Kidney epithelial cell (primary cell): Measurements from ENCODE around the gene PROCR. TPM values are rescaled to one million over a fixed set of nuclear protein-coding genes. Genes with fewer than 3 reads are reported as not detected.
A peak's percentile ranks its signal among the peaks of the same experiment; 100 is the strongest.

ENCODE experiments used
- DNase-seq: peaks from one replicate; pipeline ENCODE4 v3.0.0-alpha.2; 2010; ENCODE audit warnings: low read depth
- H3K27me3 ChIP-seq: 2 replicates; pipeline ENCODE4 v1.6.0; 2011; ENCODE audit warnings: low read length; ENCODE audit not compliant: control insufficient read depth, insufficient read depth
- H3K36me3 ChIP-seq: 2 replicates; pipeline ENCODE4 v1.5.1; 2011; ENCODE audit warnings: low read length; ENCODE audit not compliant: control insufficient read depth, insufficient read depth
- H3K4me3 ChIP-seq: 2 replicates; pipeline ENCODE4 v1.5.1; 2011; ENCODE audit warnings: low read depth, mild to moderate bottlenecking, control low read depth, low read length
- CTCF ChIP-seq: IDR thresholded peaks from 2 replicates; pipeline ENCODE4 v1.5.1; 2011; ENCODE audit warnings: mild to moderate bottlenecking, moderate library complexity, low read length, control low read depth, inconsistent platforms; ENCODE audit not compliant: insufficient read depth, poor library complexity, severe bottlenecking
- total RNA-seq: library from RNA; depleted of rRNA; stranded (reverse); fragments of >200 nt; gene quantifications from 2 replicates; pipeline ENCODE4 v1.2.3, GENCODE V29; 2015

PROCR gene
- total RNA-seq, 1 donor from 2014 or later, result 15.6 TPM

DNA sequence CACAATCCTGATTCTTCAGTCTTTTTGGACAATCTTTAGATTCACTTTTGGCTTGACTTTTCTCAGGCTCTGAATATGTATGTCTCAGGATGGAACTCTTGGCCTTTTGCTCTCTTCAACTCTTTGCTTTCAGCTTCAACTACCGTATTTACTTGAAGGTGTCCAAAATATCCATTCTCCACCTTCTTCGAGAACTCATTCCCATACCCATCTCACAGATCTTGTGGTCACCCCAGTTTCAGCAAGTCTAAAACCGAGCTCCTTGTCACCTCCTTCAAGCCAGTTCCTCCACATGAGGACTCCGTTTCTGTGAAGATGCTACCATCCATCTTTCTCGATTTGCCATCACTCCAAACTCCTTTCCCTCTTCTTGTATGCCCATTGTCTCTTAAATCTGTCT, 52.7 kb downstream of the PROCR start:
- Histone ChIP-seq H3K4me3 (no peak overlapping the region), H3K36me3 (no peaks in the 10 kb centered on the region), H3K27me3 (peaks cover 4% of the 10 kb centered on the region)
- DNase-seq, result no peak
- no peak for TF ChIP-seq CTCF

GRCh38 chr20:35225319-35226125, 53.6 kb downstream of the PROCR start:
- DNase-seq, result no peak
- Histone ChIP-seq H3K36me3 (no peaks in the 10 kb centered on the region), H3K27me3 (peaks cover 4% of the 10 kb centered on the region), H3K4me3 (no peak overlapping the region)
- TF ChIP-seq CTCF, result no peak

DNA sequence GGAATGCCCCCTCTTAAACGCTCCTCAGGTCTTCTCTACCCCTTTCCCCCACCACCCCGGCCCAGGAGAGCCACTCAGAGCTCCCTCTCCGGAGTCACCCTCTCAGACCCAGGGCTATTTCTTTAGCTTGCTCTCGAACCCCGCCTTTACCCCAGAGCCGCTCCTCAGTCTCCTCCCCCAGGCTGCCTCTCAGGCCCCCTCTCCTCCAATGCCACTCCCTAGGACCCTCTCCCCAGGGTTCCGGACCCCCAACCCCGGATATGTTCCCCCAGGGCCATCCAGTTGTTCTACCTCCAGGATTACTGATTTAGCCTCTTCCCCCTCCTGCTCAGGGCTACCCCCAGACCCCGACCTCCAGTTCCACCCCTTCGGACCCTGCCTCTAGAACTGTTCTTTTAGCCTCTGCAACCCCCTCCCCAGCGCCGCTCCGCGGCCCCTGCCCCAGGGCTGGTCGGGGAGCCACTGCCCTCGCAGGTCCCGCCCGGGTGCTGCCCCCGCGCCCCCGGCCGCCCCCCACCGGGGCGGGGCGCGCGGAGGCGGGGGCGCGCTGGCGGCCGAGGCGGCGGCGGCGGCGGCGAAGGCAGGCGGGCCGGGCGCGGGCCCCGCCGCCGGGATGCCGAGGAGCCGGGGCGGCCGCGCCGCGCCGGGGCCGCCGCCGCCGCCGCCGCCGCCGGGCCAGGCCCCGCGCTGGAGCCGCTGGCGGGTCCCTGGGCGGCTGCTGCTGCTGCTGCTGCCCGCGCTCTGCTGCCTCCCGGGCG, 54.4 kb downstream of the PROCR start, which contains the start of gene MMP24:
TSS of gene MMP24 (plus strand) at position 565 of the 758 bp plus-strand sequence. CDS start at position 614, 49 bp downstream.
- H3K27me3 ChIP-seq, result peaks cover 4% of the 10 kb centered on the region
- H3K4me3 ChIP-seq, result peak within 1 kb of the TSS; percentile 29

More for the DNA sequence above, 54.4 kb downstream of the PROCR start, which contains the start of gene MMP24:
- no peaks in the 10 kb centered on the region for H3K36me3 ChIP-seq
- no peak for DNase-seq
- TF ChIP-seq CTCF, result no peak

Other genes with a start within 250 kb of the PROCR start
- 64.8 and 71.8 TPM in 2 replicates for gene GSS, start 216.3 kb upstream of the PROCR start, total RNA-seq
- 0.04 and 0.21 TPM in 2 replicates for gene MYH7B, start 216.2 kb upstream of the PROCR start, total RNA-seq
- 78.8 and 99.3 TPM in 2 replicates for gene TRPC4AP, start 79.3 kb upstream of the PROCR start, total RNA-seq
- gene EDEM2, start 24.7 kb upstream of the PROCR start, total RNA-seq, result 34.7 TPM in 2 replicates
- 6.9 and 7.5 TPM in 2 replicates for gene MMP24, start 54.6 kb downstream of the PROCR start, total RNA-seq
- gene MMP24OS, start 106.0 kb downstream of the PROCR start, total RNA-seq, result 17.5 and 19.3 TPM in 2 replicates
- gene EIF6, start 112.7 kb downstream of the PROCR start, total RNA-seq, result 284 and 332 TPM in 2 replicates
- gene FAM83C, start 120.4 kb downstream of the PROCR start, total RNA-seq, result not detected in 2 replicates
- 25.2 and 33.9 TPM in 2 replicates for gene UQCC1, start 239.9 kb downstream of the PROCR start, total RNA-seq